Measurements from ENCODE around the gene POLH. TPM values are rescaled to one million over a fixed set of nuclear protein-coding genes. Genes with fewer than 3 reads are reported as not detected.
A peak's percentile ranks its signal among the peaks of the same experiment; 100 is the strongest.
"Not testable (repeated sequence)": the region's sequence is repeated elsewhere in the genome, so short reads cannot be mapped to it uniquely, and the experiment has no call there.

POLH gene
- total RNA-seq, 4 donors from 2014 or later = 2.2 to 10.6 (median 7.0) TPM

- peak overlapping the region in 3 of 4 donors; percentile 97 to 100 (median 100) for H3K27ac ChIP-seq
- peaks cover 14 to 38% (median 27%) of the 10 kb centered on the region in 4 donors for H3K4me1 ChIP-seq
- intact Hi-C loops (cut with DNase I; ENCODE audit: low total_unique reads) = no loop called here
- H3K9me3 ChIP-seq = no peaks in the 10 kb centered on the region
- in situ Hi-C loops (cut with MboI; ENCODE audit: low pct_ligation_motif_present in 1 of 4, low pct_unique_long_range_greater_than_20kb in 1 of 4, low sequenced_read_pairs in 3 of 4) = no loop called here
- no peaks in the 10 kb centered on the region for H3K27me3 ChIP-seq
- 89% methylated on average over 1 of the region's 1 CpG; no CpG with 5 or more reads in 1 of the 2 donors for WGBS, 2 donors (ENCODE audit: low coverage in 1 of 2)
- TF ChIP-seq CTCF (IDR thresholded peaks at IDR 0.05) = no peak
- TF ChIP-seq POLR2A (IDR thresholded peaks at IDR 0.05) = no peak
- DNase-seq = no peak
- no peak overlapping the region for H3K4me3 ChIP-seq
- no peaks in the 10 kb centered on the region for H3K36me3 ChIP-seq
Measured at GRCh38 chr6:43630980-43631619, 55.1 kb downstream of the POLH start.

- in situ Hi-C loops (cut with MboI; ENCODE audit: low pct_ligation_motif_present in 1 of 4, low pct_unique_long_range_greater_than_20kb in 1 of 4, low sequenced_read_pairs in 3 of 4); DNase-seq; H3K27me3 ChIP-seq; H3K36me3 ChIP-seq; intact Hi-C loops (cut with DNase I; ENCODE audit: low total_unique reads); H3K4me3 ChIP-seq; H3K9me3 ChIP-seq; H3K27ac ChIP-seq: not testable (repeated sequence)
- WGBS, 2 donors (ENCODE audit: low coverage in 1 of 2) = 80 to 87% methylated on average over 5 to 7 of the region's 7 CpGs
- H3K4me1 ChIP-seq = peaks cover 23 to 42% (median 33%) of the 10 kb centered on the region in 4 donors
Measured at GRCh38 chr6:43633002-43633401, 57.0 kb downstream of the POLH start.

- Histone ChIP-seq H3K4me1 (peaks cover 26 to 52% (median 39%) of the 10 kb centered on the region in 4 donors), H3K27me3 (no peaks in the 10 kb centered on the region), H3K36me3 (peaks cover 0 to 2% (median under 1%) of the 10 kb centered on the region in 4 donors), H3K4me3 (peak overlapping the region in 1 of 4 donors; percentile 97), H3K9me3 (no peaks in the 10 kb centered on the region), H3K27ac (peak overlapping the region; percentile 87 to 91 (median 90))
- WGBS, 2 donors (ENCODE audit: low coverage in 1 of 2) = 72 to 80% methylated on average over 9 of the region's 9 CpGs
- no peak for TF ChIP-seq EP300 (IDR thresholded peaks at IDR 0.05; ENCODE audit: low read depth)
- no peak for TF ChIP-seq POLR2AphosphoS5 (IDR thresholded peaks at IDR 0.05)
- no peak for TF ChIP-seq CTCF (IDR thresholded peaks at IDR 0.05)
- no peak for TF ChIP-seq POLR2A (IDR thresholded peaks at IDR 0.05)
- in situ Hi-C loops (cut with MboI; ENCODE audit: low pct_ligation_motif_present in 1 of 4, low pct_unique_long_range_greater_than_20kb in 1 of 4, low sequenced_read_pairs in 3 of 4) (no loop called here), intact Hi-C loops (cut with DNase I; ENCODE audit: low total_unique reads) (no loop called here)
- DNase-seq = no peak
Measured at GRCh38 chr6:43634702-43635303, 58.8 kb downstream of the POLH start.

GRCh38 chr6:43635387-43636307 lies 59.7 kb downstream of the POLH start, which contains the start of gene MAD2L1BP:
TSS of gene MAD2L1BP (plus strand) at chr6:43635840. CDS start at chr6:43635876, 36 bp downstream.
- in situ Hi-C loops (cut with MboI; ENCODE audit: low pct_ligation_motif_present in 1 of 4, low pct_unique_long_range_greater_than_20kb in 1 of 4, low sequenced_read_pairs in 3 of 4) = no loop called here
- Histone ChIP-seq H3K4me3 (peak within 1 kb of the TSS; percentile 75 to 97 (median 86)), H3K9me3 (no peaks in the 10 kb centered on the region), H3K4me1 (peaks cover 20 to 46% (median 33%) of the 10 kb centered on the region in 4 donors), H3K27ac (peak within 1 kb of the TSS; percentile 87 to 91 (median 90)), H3K27me3 (no peaks in the 10 kb centered on the region), H3K36me3 (peaks cover 0 to 10% (median 4%) of the 10 kb centered on the region in 4 donors)
- intact Hi-C loops (cut with DNase I; ENCODE audit: low total_unique reads) = no loop called here
- DNase-seq = peak; percentile 91
- TF ChIP-seq CTCF (IDR thresholded peaks at IDR 0.05) (no peak), EP300 (IDR thresholded peaks at IDR 0.05; ENCODE audit: low read depth) (no peak), POLR2AphosphoS5 (IDR thresholded peaks at IDR 0.05) (peak; percentile 94 to 95 (median 94)), POLR2A (IDR thresholded peaks at IDR 0.05) (peak; percentile 92)
- WGBS, 2 donors (ENCODE audit: low coverage in 1 of 2) = 5% methylated on average over 48 of the region's 48 CpGs; no CpG with 5 or more reads in 1 of the 2 donors
